GM23248 (cell line): ENCODE data around the gene LIMS4. TPM values are rescaled to one million over a fixed set of nuclear protein-coding genes. Genes with fewer than 3 reads are reported as not detected.
"Not testable (repeated sequence)": the region's sequence is repeated elsewhere in the genome, so short reads cannot be mapped to it uniquely, and the experiment has no call there.

Experiments
- DNase-seq: peaks from one replicate; pipeline ENCODE4 v3.0.0-alpha.2; 2015
- H2AFZ ChIP-seq: fragments of 200-600 bp; sonication (generic); 2 replicates; pipeline ENCODE4 v1.6.1; 2016; ENCODE audit warnings: antibody characterized with exemption
- H3F3A ChIP-seq: fragments of 200-600 bp; sonication (generic); 2 replicates; pipeline ENCODE4 v1.6.1; 2016; ENCODE audit warnings: mild to moderate bottlenecking, antibody characterized with exemption, mixed run types; ENCODE audit not compliant: insufficient read depth
- H3K27ac ChIP-seq: fragments of 200-600 bp; sonication (generic); 2 replicates; pipeline ENCODE4 v1.5.1; 2016; ENCODE audit warnings: mild to moderate bottlenecking
- H3K27me3 ChIP-seq: fragments of 200-600 bp; sonication (generic); replicated peaks from 2 replicates; pipeline ENCODE4 v1.6.1; 2016; ENCODE audit warnings: mild to moderate bottlenecking; ENCODE audit not compliant: insufficient read depth
- H3K36me3 ChIP-seq: fragments of 200-600 bp; sonication (generic); 2 replicates; pipeline ENCODE4 v1.6.1; 2016; ENCODE audit warnings: low read depth, mild to moderate bottlenecking
- H3K4me1 ChIP-seq: fragments of 200-600 bp; sonication (generic); 2 replicates; pipeline ENCODE4 v1.6.1; 2016; ENCODE audit warnings: mild to moderate bottlenecking; ENCODE audit not compliant: insufficient read depth
- H3K4me2 ChIP-seq: fragments of 200-600 bp; sonication (generic); one replicate; pipeline ENCODE4 v1.6.1; 2016; ENCODE audit warnings: mild to moderate bottlenecking; ENCODE audit not compliant: unreplicated experiment
- H3K4me3 ChIP-seq: fragments of 200-600 bp; sonication (generic); 2 replicates; pipeline ENCODE4 v1.5.1; 2016; ENCODE audit warnings: mild to moderate bottlenecking
- H3K79me2 ChIP-seq: fragments of 200-600 bp; sonication (generic); 2 replicates; pipeline ENCODE4 v1.6.1; 2016; ENCODE audit warnings: mild to moderate bottlenecking; ENCODE audit not compliant: insufficient read depth
- H3K9ac ChIP-seq: fragments of 200-600 bp; sonication (generic); 2 replicates; pipeline ENCODE4 v1.6.1; 2016; ENCODE audit warnings: mild to moderate bottlenecking
- H3K9me2 ChIP-seq: fragments of 200-600 bp; sonication (generic); 2 replicates; pipeline ENCODE4 v1.6.1; 2016; ENCODE audit warnings: mixed run types, mild to moderate bottlenecking, moderate library complexity; ENCODE audit not compliant: insufficient read depth
- H3K9me3 ChIP-seq: fragments of 200-600 bp; sonication (generic); one replicate; pipeline ENCODE4 v1.6.1; 2017; ENCODE audit warnings: low read depth
- H4K20me1 ChIP-seq: fragments of 200-600 bp; sonication (generic); 2 replicates; pipeline ENCODE4 v1.6.0; 2016; ENCODE audit not compliant: insufficient read depth
- WGBS, 2 experiments: methylation state at CpG; one replicate each; pipeline ENCODE4 v1.1.6; 2015 to 2017; ENCODE audit warnings: low lambda C conversion rate in 2 of 2, low coverage in 1 of 2; ENCODE audit errors: missing lambda C conversion rate in 2 of 2; 5-methylcytosine and 5-hydroxymethylcytosine counted together
- in situ Hi-C: fragments of 300-500 bp; cut with MboI; formaldehyde crosslinking; loops from 2 replicates; pipeline ENCODE4 v1.15.0; 2020
- polyA plus RNA-seq: library from polyadenylated mRNA; unstranded; fragments of >200 nt; fragmentation: Nextera tagmentation; extraction: Ambion mirVana; gene quantifications from 2 replicates; pipeline ENCODE4 v1.2.1, GENCODE V29; 2016
- total RNA-seq: library from RNA; depleted of rRNA; stranded (reverse); fragments of >200 nt; shearing (Covaris generic); gene quantifications from 2 replicates; pipeline ENCODE4 v1.2.3, GENCODE V29; 2014

The LIMS4 gene
- total and polyA plus RNA-seq, 2 experiments from 2014 or later = 2.0 TPM; not detected in 1

DNA sequence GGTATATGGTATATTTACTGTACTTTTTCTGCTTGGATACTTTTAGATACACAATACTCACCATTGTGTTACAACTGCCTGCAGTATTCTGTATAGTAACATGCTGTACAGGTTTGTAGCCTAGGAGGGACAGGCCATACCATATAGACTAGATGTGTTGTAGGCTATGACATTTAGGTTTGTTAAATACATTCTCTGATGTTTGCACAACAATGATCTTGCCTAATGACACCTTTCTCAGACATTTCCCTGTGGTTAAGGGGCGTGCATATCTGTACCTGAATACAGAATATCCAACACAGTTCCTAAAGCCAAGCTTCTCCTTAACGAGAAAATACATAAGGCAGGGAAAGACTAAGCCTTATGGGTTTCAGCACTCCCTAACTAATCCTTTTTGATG lies 10.2 kb downstream of the LIMS4 start:
- H3K4me1 ChIP-seq, in situ Hi-C loops, H3K27ac ChIP-seq, H3K9me3 ChIP-seq, H3K9ac ChIP-seq, H3K9me2 ChIP-seq, H4K20me1 ChIP-seq, H3K27me3 ChIP-seq, H3K4me3 ChIP-seq, H3K36me3 ChIP-seq, H3F3A ChIP-seq, DNase-seq, H3K4me2 ChIP-seq, H2AFZ ChIP-seq, H3K79me2 ChIP-seq: not testable (repeated sequence)
- WGBS, 2 experiments = no CpG with 5 or more reads among the region's 2 CpGs

GRCh38 chr2:110460318-110460717 lies 12.3 kb downstream of the LIMS4 start:
- H3K4me3 ChIP-seq, H4K20me1 ChIP-seq, H3K27ac ChIP-seq, H3K4me2 ChIP-seq, H3K9me2 ChIP-seq, H3K9me3 ChIP-seq, in situ Hi-C loops, H3K9ac ChIP-seq, H3K4me1 ChIP-seq, H3K27me3 ChIP-seq, H3K36me3 ChIP-seq, DNase-seq, H2AFZ ChIP-seq, H3K79me2 ChIP-seq, H3F3A ChIP-seq: not testable (repeated sequence)

DNA sequence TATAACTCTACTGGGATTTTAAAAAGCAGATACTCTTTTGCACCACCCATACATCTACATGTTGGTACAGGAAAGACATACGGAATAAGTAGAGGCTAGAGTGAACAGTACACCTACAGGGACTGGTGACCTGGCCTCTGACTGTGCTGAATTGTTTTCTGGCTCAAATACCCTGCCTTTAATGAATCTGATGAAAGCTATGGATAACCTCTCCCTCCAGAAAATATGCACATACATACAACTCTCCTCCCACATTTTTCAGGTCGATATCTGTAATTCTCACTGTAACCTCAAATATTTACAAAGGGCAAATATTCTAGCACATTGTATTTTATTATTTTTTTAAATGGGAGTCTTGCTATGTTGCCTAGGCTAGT lies 15.4 kb downstream of the LIMS4 start:
- H3K27ac ChIP-seq, in situ Hi-C loops: not testable (repeated sequence)

GRCh38 chr2:110456291-110457213 lies 16.1 kb downstream of the LIMS4 start:
- DNase-seq, H3K27me3 ChIP-seq, H3K4me2 ChIP-seq, H3F3A ChIP-seq, H3K4me1 ChIP-seq, in situ Hi-C loops, H3K27ac ChIP-seq, H4K20me1 ChIP-seq, H3K9ac ChIP-seq, H3K9me2 ChIP-seq, H3K79me2 ChIP-seq, H3K4me3 ChIP-seq, H2AFZ ChIP-seq, H3K9me3 ChIP-seq, H3K36me3 ChIP-seq: not testable (repeated sequence)
- WGBS, 2 experiments = 86 to 89% methylated on average over 1 of the region's 16 CpGs

More for the DNA sequence above, 15.4 kb downstream of the LIMS4 start:
- H2AFZ ChIP-seq, H3K36me3 ChIP-seq, H3F3A ChIP-seq, H4K20me1 ChIP-seq, H3K4me2 ChIP-seq, H3K9ac ChIP-seq, H3K4me3 ChIP-seq, H3K9me2 ChIP-seq, DNase-seq, H3K79me2 ChIP-seq, H3K9me3 ChIP-seq, H3K4me1 ChIP-seq, H3K27me3 ChIP-seq: not testable (repeated sequence)
- WGBS, 2 experiments = no CpG with 5 or more reads among the region's 2 CpGs

DNA sequence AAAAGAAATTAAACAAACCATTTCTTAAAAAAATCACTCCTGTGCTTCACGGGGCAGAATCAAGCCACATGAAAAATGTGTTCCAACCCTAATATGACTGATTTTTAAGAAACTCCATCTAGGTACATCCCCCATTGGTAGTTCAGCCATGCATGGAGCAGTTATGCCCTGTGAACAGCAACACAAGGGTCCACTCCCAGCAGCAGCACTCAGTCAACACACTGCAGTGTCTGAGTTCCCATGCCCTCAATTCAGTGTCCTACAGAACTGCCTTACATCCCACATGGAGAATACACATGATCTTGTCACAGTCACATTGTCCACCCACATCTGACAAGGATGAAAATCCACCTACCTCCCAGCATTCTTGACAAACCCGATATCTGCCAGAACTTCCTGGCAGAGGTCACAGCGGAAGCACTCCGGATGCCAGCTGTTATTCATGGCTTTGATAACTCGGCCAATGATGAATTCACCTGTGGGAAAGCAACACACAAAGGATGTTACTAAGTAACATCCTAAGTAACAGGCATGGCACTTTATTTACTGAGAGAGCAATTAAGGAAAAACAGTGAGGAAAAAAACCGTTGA lies 17.4 kb downstream of the LIMS4 start:
- H3K9ac ChIP-seq, H3K4me3 ChIP-seq, H3K27ac ChIP-seq, H3F3A ChIP-seq, H3K36me3 ChIP-seq, H3K9me2 ChIP-seq, H3K79me2 ChIP-seq, H3K4me2 ChIP-seq, in situ Hi-C loops, H2AFZ ChIP-seq, H3K4me1 ChIP-seq, H3K9me3 ChIP-seq, DNase-seq, H4K20me1 ChIP-seq, H3K27me3 ChIP-seq: not testable (repeated sequence)
- no CpG with 5 or more reads among the region's 6 CpGs for WGBS, 2 experiments

- H3K9me3 ChIP-seq, H3K79me2 ChIP-seq, H3K4me1 ChIP-seq, H4K20me1 ChIP-seq, in situ Hi-C loops, H3K9me2 ChIP-seq, H3K9ac ChIP-seq, H3F3A ChIP-seq, H3K27ac ChIP-seq, H3K4me2 ChIP-seq, H2AFZ ChIP-seq, DNase-seq, H3K36me3 ChIP-seq, H3K4me3 ChIP-seq, H3K27me3 ChIP-seq: not testable (repeated sequence)
- WGBS, 2 experiments = no CpG with 5 or more reads among the region's 2 CpGs
These were observed 21.7 kb downstream of the LIMS4 start for GRCh38 chr2:110450951-110451350.

- H3K9me2 ChIP-seq, H3K79me2 ChIP-seq, H3K27me3 ChIP-seq, DNase-seq, H3K9ac ChIP-seq, H2AFZ ChIP-seq, H3F3A ChIP-seq, in situ Hi-C loops, H3K4me1 ChIP-seq, H3K4me3 ChIP-seq, H3K27ac ChIP-seq, H4K20me1 ChIP-seq, H3K36me3 ChIP-seq, H3K4me2 ChIP-seq, H3K9me3 ChIP-seq: not testable (repeated sequence)
- no CpG with 5 or more reads among the region's 7 CpGs for WGBS, 2 experiments
These were observed 23.3 kb downstream of the LIMS4 start for GRCh38 chr2:110449127-110449947.
